ENCODE measurements around the gene ATP1B1. TPM values are rescaled to one million over a fixed set of nuclear protein-coding genes. Genes with fewer than 3 reads are reported as not detected.

ATP1B1 gene
- total RNA-seq, 3 donors from 2014 or later = 5.8 to 10.8 (median 6.2) TPM

- ATAC-seq = no peak
- Mint-ChIP-seq H3K9me3 (no peaks in the 10 kb centered on the region), H3K4me3 (no peak overlapping the region), H3K27me3 (ENCODE audit: low read depth) (peaks cover 3% of the 10 kb centered on the region), H3K4me1 (ENCODE audit: low read depth) (peaks cover 14% of the 10 kb centered on the region), H3K36me3 (ENCODE audit: insufficient read depth) (no peaks in the 10 kb centered on the region)
- DNase-seq = no peak
These were observed 19.7 kb upstream of the ATP1B1 start for GRCh38 chr1:169086603-169087455.

DNA sequence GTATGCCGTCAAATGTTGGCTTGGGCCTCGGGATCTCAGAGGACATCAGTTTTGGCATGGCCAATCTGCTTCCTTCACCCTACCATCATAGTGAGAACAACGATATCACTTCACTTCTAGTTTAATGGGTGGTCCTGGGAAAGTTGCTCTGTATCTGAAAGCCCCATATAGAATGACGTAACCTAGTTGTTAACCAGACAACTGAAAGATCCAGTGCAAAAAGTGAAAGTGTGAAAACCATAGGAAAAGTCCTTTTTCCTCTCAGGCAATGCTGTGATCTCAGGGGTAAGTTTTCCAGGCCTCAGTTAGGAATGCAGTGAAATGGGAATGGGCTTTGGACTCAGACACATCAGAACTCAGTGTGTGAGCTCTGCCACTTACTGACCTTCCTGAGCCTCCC is 18.6 kb upstream of the ATP1B1 start:
- H3K4me3 Mint-ChIP-seq = no peak overlapping the region
- peaks cover 3% of the 10 kb centered on the region for H3K27me3 Mint-ChIP-seq (ENCODE audit: low read depth)
- H3K4me1 Mint-ChIP-seq (ENCODE audit: low read depth) = peaks cover 14% of the 10 kb centered on the region
- ATAC-seq (no peak), DNase-seq (no peak)
- H3K9me3 Mint-ChIP-seq = no peaks in the 10 kb centered on the region
- H3K36me3 Mint-ChIP-seq (ENCODE audit: insufficient read depth) = no peaks in the 10 kb centered on the region

DNA sequence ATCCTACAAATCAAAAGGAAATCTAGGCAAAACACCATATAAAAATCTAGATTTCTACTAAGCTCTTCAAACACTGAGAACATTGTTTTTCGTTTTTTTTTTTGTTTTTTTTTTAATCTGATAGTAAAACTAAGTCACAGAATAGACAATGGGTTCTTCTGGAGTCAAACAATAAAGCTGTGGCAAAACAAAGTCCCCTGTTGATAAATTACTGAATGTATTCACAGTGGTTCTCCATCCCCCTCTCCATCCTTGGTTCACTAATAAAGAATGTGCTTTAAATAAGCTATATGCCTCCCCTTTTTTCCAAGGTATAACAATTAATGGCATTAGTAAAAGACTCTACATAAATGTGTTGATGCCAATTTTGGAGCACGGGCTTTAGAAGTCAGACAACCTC is 16.7 kb upstream of the ATP1B1 start:
- H3K4me1 Mint-ChIP-seq (ENCODE audit: low read depth) = peaks cover 16% of the 10 kb centered on the region
- ATAC-seq (no peak), DNase-seq (no peak)
- no peak overlapping the region for H3K4me3 Mint-ChIP-seq
- no peaks in the 10 kb centered on the region for H3K36me3 Mint-ChIP-seq (ENCODE audit: insufficient read depth)
- H3K9me3 Mint-ChIP-seq = no peaks in the 10 kb centered on the region
- H3K27me3 Mint-ChIP-seq (ENCODE audit: low read depth) = peaks cover 7% of the 10 kb centered on the region

GRCh38 chr1:169090308-169090899 is 16.1 kb upstream of the ATP1B1 start:
- Mint-ChIP-seq H3K36me3 (ENCODE audit: insufficient read depth) (no peaks in the 10 kb centered on the region), H3K4me1 (ENCODE audit: low read depth) (peaks cover 16% of the 10 kb centered on the region)
- ATAC-seq = no peak

DNA sequence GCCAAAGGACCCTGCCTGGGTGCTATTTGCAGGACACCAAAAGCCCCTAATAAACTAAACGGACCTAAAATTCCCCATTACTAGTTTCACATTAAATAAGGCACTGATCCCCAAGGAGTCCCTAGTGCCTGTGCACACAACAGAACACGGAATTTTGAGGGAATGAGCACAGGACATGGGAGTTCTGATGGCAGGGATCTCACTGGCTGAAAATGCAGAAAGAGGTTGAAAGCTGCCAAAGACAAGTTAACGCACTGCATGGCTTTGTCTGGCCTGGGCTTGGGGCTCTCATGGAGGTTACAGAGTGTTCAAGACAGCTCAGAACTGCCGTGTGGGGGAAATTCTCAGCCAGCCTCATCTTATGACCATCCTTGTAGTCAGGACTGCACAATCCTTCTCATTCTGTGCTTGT is 15.6 kb upstream of the ATP1B1 start:
- Mint-ChIP-seq H3K36me3 (ENCODE audit: insufficient read depth) (no peaks in the 10 kb centered on the region), H3K9me3 (no peaks in the 10 kb centered on the region), H3K4me3 (no peak overlapping the region), H3K27me3 (ENCODE audit: low read depth) (peaks cover 9% of the 10 kb centered on the region), H3K4me1 (ENCODE audit: low read depth) (peaks cover 16% of the 10 kb centered on the region)
- peak; percentile 17 to 18 for ATAC-seq
- DNase-seq = no peak

More at GRCh38 chr1:169090308-169090899, 16.1 kb upstream of the ATP1B1 start:
- no peaks in the 10 kb centered on the region for H3K9me3 Mint-ChIP-seq
- H3K4me3 Mint-ChIP-seq = no peak overlapping the region
- peaks cover 7% of the 10 kb centered on the region for H3K27me3 Mint-ChIP-seq (ENCODE audit: low read depth)
- no peak for DNase-seq

GRCh38 chr1:169091480-169091941 is 15.0 kb upstream of the ATP1B1 start:
- ATAC-seq = no peak
- no peaks in the 10 kb centered on the region for H3K9me3 Mint-ChIP-seq
- no peak overlapping the region for H3K4me3 Mint-ChIP-seq
- no peaks in the 10 kb centered on the region for H3K36me3 Mint-ChIP-seq (ENCODE audit: insufficient read depth)
- peaks cover 14% of the 10 kb centered on the region for H3K4me1 Mint-ChIP-seq (ENCODE audit: low read depth)
- no peak for DNase-seq
- H3K27me3 Mint-ChIP-seq (ENCODE audit: low read depth) = peaks cover 9% of the 10 kb centered on the region

- H3K4me1 Mint-ChIP-seq (ENCODE audit: low read depth) = peaks cover 7% of the 10 kb centered on the region
- H3K27me3 Mint-ChIP-seq (ENCODE audit: low read depth) = peaks cover 9% of the 10 kb centered on the region
- no peak for DNase-seq
- no peaks in the 10 kb centered on the region for H3K36me3 Mint-ChIP-seq (ENCODE audit: insufficient read depth)
- H3K4me3 Mint-ChIP-seq = no peak overlapping the region
- no peak for ATAC-seq
- H3K9me3 Mint-ChIP-seq = no peaks in the 10 kb centered on the region
These were observed 14.1 kb upstream of the ATP1B1 start for GRCh38 chr1:169092399-169092798.

- H3K4me3 Mint-ChIP-seq = no peak overlapping the region
- H3K27me3 Mint-ChIP-seq (ENCODE audit: low read depth) = peaks cover 8% of the 10 kb centered on the region
- peaks cover 6% of the 10 kb centered on the region for H3K4me1 Mint-ChIP-seq (ENCODE audit: low read depth)
- H3K9me3 Mint-ChIP-seq = no peaks in the 10 kb centered on the region
- no peak for DNase-seq
- ATAC-seq = no peak
- H3K36me3 Mint-ChIP-seq (ENCODE audit: insufficient read depth) = no peaks in the 10 kb centered on the region
These were observed 11.5 kb upstream of the ATP1B1 start for GRCh38 chr1:169094897-169095569.

- Mint-ChIP-seq H3K27me3 (ENCODE audit: low read depth) (peaks cover 5% of the 10 kb centered on the region), H3K4me3 (no peak overlapping the region), H3K9me3 (no peaks in the 10 kb centered on the region), H3K36me3 (ENCODE audit: insufficient read depth) (no peaks in the 10 kb centered on the region), H3K4me1 (ENCODE audit: low read depth) (peaks cover 4% of the 10 kb centered on the region)
- DNase-seq (no peak), ATAC-seq (no peak)
These were observed 8.1 kb upstream of the ATP1B1 start for GRCh38 chr1:169098380-169098779.

GRCh38 chr1:169099561-169099960 is 6.9 kb upstream of the ATP1B1 start:
- H3K4me3 Mint-ChIP-seq = no peak overlapping the region
- H3K4me1 Mint-ChIP-seq (ENCODE audit: low read depth) = peaks cover 1% of the 10 kb centered on the region
- no peak for ATAC-seq
- H3K36me3 Mint-ChIP-seq (ENCODE audit: insufficient read depth) = no peaks in the 10 kb centered on the region
- DNase-seq = no peak
- no peaks in the 10 kb centered on the region for H3K9me3 Mint-ChIP-seq
- peaks cover 3% of the 10 kb centered on the region for H3K27me3 Mint-ChIP-seq (ENCODE audit: low read depth)

DNA sequence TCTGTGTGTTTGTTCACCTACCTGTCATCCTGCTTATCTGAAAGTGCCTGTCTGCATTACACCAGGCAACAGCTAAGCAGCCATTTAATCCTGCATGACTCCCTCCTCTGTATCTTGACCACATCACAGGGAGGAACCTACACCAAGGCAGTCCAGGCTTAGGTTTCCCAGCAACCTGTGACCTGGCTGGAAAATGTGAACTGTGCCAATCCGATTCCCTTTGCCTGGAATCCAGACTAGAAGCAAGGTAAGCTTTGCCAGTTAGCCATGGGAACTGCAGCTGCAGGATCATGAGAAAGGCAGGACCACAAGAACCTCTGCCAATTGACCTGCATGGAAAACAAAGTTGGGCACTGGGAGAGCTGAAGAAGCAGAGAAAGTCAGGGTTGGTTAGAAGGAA is 6.3 kb upstream of the ATP1B1 start:
- H3K4me3 Mint-ChIP-seq = no peak overlapping the region
- DNase-seq = no peak
- H3K9me3 Mint-ChIP-seq = no peaks in the 10 kb centered on the region
- H3K27me3 Mint-ChIP-seq (ENCODE audit: low read depth) = peaks cover 9% of the 10 kb centered on the region
- H3K4me1 Mint-ChIP-seq (ENCODE audit: low read depth) = peaks cover 6% of the 10 kb centered on the region
- no peak for ATAC-seq
- no peaks in the 10 kb centered on the region for H3K36me3 Mint-ChIP-seq (ENCODE audit: insufficient read depth)

GRCh38 chr1:169100651-169101088 is 5.8 kb upstream of the ATP1B1 start:
- H3K27me3 Mint-ChIP-seq (ENCODE audit: low read depth) = peaks cover 9% of the 10 kb centered on the region
- H3K36me3 Mint-ChIP-seq (ENCODE audit: insufficient read depth) = no peaks in the 10 kb centered on the region
- ATAC-seq (no peak), DNase-seq (no peak)
- no peaks in the 10 kb centered on the region for H3K9me3 Mint-ChIP-seq
- H3K4me3 Mint-ChIP-seq = no peak overlapping the region
- H3K4me1 Mint-ChIP-seq (ENCODE audit: low read depth) = peaks cover 6% of the 10 kb centered on the region

GRCh38 chr1:169102567-169102966 is 3.9 kb upstream of the ATP1B1 start:
- Mint-ChIP-seq H3K4me3 (no peak overlapping the region), H3K4me1 (ENCODE audit: low read depth) (peaks cover 11% of the 10 kb centered on the region), H3K9me3 (no peaks in the 10 kb centered on the region), H3K36me3 (ENCODE audit: insufficient read depth) (no peaks in the 10 kb centered on the region), H3K27me3 (ENCODE audit: low read depth) (peaks cover 13% of the 10 kb centered on the region)
- DNase-seq (no peak), ATAC-seq (no peak)

DNA sequence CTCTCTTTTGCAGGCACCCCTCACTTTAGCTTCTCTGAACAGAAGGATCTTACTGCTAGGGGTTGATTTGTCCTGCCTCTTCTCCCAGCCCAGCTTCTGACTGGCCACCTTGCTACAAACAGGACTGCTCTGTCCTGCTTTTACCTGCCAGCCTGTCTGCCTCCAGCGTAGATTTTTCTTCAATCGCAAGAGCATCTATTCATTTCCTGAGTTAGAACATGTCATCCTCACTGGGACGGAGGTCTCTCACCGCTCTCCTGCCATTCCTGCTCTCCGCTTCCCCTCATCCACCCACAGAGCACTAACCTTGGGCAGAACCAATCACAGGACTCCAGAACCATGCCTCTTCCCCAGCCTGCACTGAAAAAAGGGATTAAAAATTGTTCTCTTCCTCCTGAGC is 3.5 kb upstream of the ATP1B1 start:
- Mint-ChIP-seq H3K9me3 (no peaks in the 10 kb centered on the region), H3K27me3 (ENCODE audit: low read depth) (peaks cover 13% of the 10 kb centered on the region), H3K4me1 (ENCODE audit: low read depth) (peaks cover 15% of the 10 kb centered on the region), H3K36me3 (ENCODE audit: insufficient read depth) (no peaks in the 10 kb centered on the region), H3K4me3 (no peak overlapping the region)
- no peak for ATAC-seq
- DNase-seq = no peak

Measured in activated T-cell treated with anti-CD3 and anti-CD28 coated beads, Interleukin-2, amount 50 U/mL, for 4 hours (primary cell).